Neural progenitor cell (in vitro differentiated cells): Measurements from ENCODE around the gene AP4M1. TPM values are rescaled to one million over a fixed set of nuclear protein-coding genes. Genes with fewer than 3 reads are reported as not detected.

Source experiments
- DNase-seq: peaks from one replicate; pipeline ENCODE4 v3.0.0-alpha.2; 2016; ENCODE audit warnings: low spot score
- H2AFZ ChIP-seq: fragments of 200-600 bp; sonication (generic); replicated peaks from 2 replicates; pipeline ENCODE4 v1.6.1; 2016; ENCODE audit warnings: antibody characterized with exemption
- H3F3A ChIP-seq: fragments of 200-600 bp; sonication (generic); 2 replicates; pipeline ENCODE4 v1.6.1; 2016; ENCODE audit warnings: antibody characterized with exemption, low read depth
- H3K27ac ChIP-seq: fragments of 200-600 bp; sonication (generic); 2 replicates; pipeline ENCODE4 v1.5.1; 2016; ENCODE audit warnings: mild to moderate bottlenecking
- H3K27me3 ChIP-seq: fragments of 200-600 bp; sonication (generic); 2 replicates; pipeline ENCODE4 v1.6.1; 2016; ENCODE audit warnings: mild to moderate bottlenecking, moderate library complexity
- H3K36me3 ChIP-seq: fragments of 200-600 bp; sonication (generic); 2 replicates; pipeline ENCODE4 v1.5.1; 2016
- H3K4me1 ChIP-seq: fragments of 200-600 bp; sonication (generic); 2 replicates; pipeline ENCODE4 v1.6.1; 2016; ENCODE audit warnings: mixed run types
- H3K4me2 ChIP-seq: fragments of 200-600 bp; sonication (generic); 2 replicates; pipeline ENCODE4 v1.6.1; 2016
- H3K4me3 ChIP-seq: fragments of 200-600 bp; sonication (generic); 2 replicates; pipeline ENCODE4 v1.5.1; 2016
- H3K79me2 ChIP-seq: fragments of 200-600 bp; sonication (generic); 2 replicates; pipeline ENCODE4 v1.6.1; 2016; ENCODE audit warnings: low read depth
- H3K9ac ChIP-seq: fragments of 200-600 bp; sonication (generic); 2 replicates; pipeline ENCODE4 v1.6.1; 2016
- H3K9me3 ChIP-seq: fragments of 200-600 bp; sonication (generic); 2 replicates; pipeline ENCODE4 v1.5.1; 2016; ENCODE audit warnings: low read depth
- H4K20me1 ChIP-seq: fragments of 200-600 bp; sonication (generic); 2 replicates; pipeline ENCODE4 v1.6.1; 2016; ENCODE audit warnings: low read depth
- H3K27ac Mint-ChIP-seq: 3 replicates; pipeline ENCODE4 v1.8.0; 2021; ENCODE audit warnings: mixed read lengths
- H3K27me3 Mint-ChIP-seq: 2 replicates; pipeline ENCODE4 v1.8.0; 2022; ENCODE audit warnings: low read depth, mild to moderate bottlenecking, inconsistent platforms, moderate library complexity, mixed read lengths; ENCODE audit not compliant: insufficient read depth
- H3K36me3 Mint-ChIP-seq: 3 replicates; pipeline ENCODE4 v1.8.0; 2021; ENCODE audit warnings: mixed read lengths
- H3K4me1 Mint-ChIP-seq: 3 replicates; pipeline ENCODE4 v1.8.0; 2021; ENCODE audit warnings: mixed read lengths
- H3K4me3 Mint-ChIP-seq: 3 replicates; pipeline ENCODE4 v1.8.0; 2021; ENCODE audit warnings: mild to moderate bottlenecking, moderate library complexity, mixed read lengths
- H3K9me3 Mint-ChIP-seq: 3 replicates; pipeline ENCODE4 v1.8.0; 2020; ENCODE audit warnings: mixed read lengths
- EZH2 ChIP-seq: fragments of 200-600 bp; sonication (generic); IDR thresholded peaks from 2 replicates; pipeline ENCODE4 v1.6.1; 2017; ENCODE audit warnings: antibody characterized with exemption, mild to moderate bottlenecking, moderate library complexity
- EZH2phosphoT487 ChIP-seq: fragments of 200-600 bp; sonication (generic); IDR thresholded peaks from 2 replicates; pipeline ENCODE4 v1.6.1; 2017; ENCODE audit warnings: antibody characterized with exemption
- total RNA-seq: library from RNA; depleted of rRNA; stranded (reverse); fragments of >200 nt; gene quantifications from 2 replicates; pipeline ENCODE4 v1.2.3, GENCODE V29; 2015; ENCODE audit warnings: low replicate concordance
- TF ChIP-seq, protein P1 (sequence below): fragments of 200-600 bp; sonication (generic); IDR thresholded peaks from 2 replicates; pipeline ENCODE4 v1.5.1; 2017; ENCODE audit warnings: antibody characterized with exemption, mild to moderate bottlenecking

The AP4M1 gene, protein sequence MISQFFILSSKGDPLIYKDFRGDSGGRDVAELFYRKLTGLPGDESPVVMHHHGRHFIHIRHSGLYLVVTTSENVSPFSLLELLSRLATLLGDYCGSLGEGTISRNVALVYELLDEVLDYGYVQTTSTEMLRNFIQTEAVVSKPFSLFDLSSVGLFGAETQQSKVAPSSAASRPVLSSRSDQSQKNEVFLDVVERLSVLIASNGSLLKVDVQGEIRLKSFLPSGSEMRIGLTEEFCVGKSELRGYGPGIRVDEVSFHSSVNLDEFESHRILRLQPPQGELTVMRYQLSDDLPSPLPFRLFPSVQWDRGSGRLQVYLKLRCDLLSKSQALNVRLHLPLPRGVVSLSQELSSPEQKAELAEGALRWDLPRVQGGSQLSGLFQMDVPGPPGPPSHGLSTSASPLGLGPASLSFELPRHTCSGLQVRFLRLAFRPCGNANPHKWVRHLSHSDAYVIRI
- total RNA-seq, result 15.3 and 15.4 TPM in 2 replicates

DNA sequence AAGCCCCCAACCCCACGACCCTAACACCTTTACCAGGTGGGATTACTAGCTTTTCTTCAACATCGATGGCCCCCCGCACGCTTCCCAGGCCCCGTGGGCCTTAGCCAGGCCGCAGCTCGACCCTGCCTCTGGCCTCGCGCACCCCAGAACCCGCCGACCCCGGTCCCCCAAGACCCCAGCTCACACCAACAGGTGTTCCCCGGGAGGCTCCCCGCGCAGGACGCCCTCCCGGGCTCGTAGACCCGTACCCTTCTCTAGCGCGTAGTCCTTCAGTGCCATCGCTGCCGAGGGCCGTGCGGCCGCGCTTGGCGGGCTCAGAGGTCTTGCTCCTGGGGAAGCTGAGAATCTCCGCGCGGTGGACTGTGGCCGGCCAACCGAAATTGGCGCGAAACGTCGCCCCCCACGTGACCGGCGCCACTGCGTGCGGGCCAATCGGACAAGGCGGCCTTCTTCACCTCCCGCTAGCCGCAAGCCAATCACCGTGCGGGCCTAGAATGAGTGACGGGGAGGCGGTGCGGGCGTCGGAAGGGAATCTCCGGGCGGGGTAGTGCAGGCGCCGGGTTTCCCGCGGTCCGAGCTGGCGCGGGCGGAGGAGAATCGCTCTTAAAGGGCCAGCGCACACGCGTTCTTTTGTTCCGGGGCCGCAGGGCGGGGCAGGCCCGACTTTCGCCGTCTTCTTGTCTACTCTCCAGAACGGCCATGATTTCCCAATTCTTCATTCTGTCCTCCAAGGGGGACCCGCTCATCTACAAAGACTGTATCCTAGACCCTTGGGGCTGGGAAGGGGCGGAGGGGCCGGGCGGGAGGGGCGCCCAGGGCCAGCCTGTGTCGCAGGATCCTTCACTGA, at the start of gene AP4M1, which contains the start of gene MCM7:
Gene AP4M1 (plus strand): TSS at position 628 of the 847 bp plus-strand sequence. CDS start 72 bp downstream, at position 700.
Gene MCM7 (minus strand): TSS at position 382 of the 847 bp plus-strand sequence. CDS start 103 bp downstream, at position 279.
- H3K27me3 ChIP-seq, result no peaks in the 10 kb centered on the region
- Mint-ChIP-seq H3K27me3 (peaks cover 25% of the 10 kb centered on the region), H3K9me3 (no peaks in the 10 kb centered on the region), H3K4me3 (peak within 1 kb of the TSS; percentile 95), H3K4me1 (peaks cover 41% of the 10 kb centered on the region), H3K36me3 (peaks cover 38% of the 10 kb centered on the region), H3K27ac (peak within 1 kb of the TSS; percentile 98)
- peak within 1 kb of the TSS; percentile 61 for H2AFZ ChIP-seq
- H3K4me3 ChIP-seq, result peak within 1 kb of the TSS; percentile 94
- DNase-seq, result peak; percentile 99
- H3K9me3 ChIP-seq, result no peaks in the 10 kb centered on the region
- peaks cover 23% of the 10 kb centered on the region for H3K36me3 ChIP-seq
- H3K79me2 ChIP-seq, result peaks cover 58% of the 10 kb centered on the region
- peaks cover 14% of the 10 kb centered on the region for H3K4me1 ChIP-seq
- H3K4me2 ChIP-seq, result peak within 1 kb of the TSS; percentile 100
- H3F3A ChIP-seq, result peaks cover 60% of the 10 kb centered on the region
- TF ChIP-seq EZH2phosphoT487 (no peak), EZH2 (no peak)
- TF ChIP-seq, protein P1, sequence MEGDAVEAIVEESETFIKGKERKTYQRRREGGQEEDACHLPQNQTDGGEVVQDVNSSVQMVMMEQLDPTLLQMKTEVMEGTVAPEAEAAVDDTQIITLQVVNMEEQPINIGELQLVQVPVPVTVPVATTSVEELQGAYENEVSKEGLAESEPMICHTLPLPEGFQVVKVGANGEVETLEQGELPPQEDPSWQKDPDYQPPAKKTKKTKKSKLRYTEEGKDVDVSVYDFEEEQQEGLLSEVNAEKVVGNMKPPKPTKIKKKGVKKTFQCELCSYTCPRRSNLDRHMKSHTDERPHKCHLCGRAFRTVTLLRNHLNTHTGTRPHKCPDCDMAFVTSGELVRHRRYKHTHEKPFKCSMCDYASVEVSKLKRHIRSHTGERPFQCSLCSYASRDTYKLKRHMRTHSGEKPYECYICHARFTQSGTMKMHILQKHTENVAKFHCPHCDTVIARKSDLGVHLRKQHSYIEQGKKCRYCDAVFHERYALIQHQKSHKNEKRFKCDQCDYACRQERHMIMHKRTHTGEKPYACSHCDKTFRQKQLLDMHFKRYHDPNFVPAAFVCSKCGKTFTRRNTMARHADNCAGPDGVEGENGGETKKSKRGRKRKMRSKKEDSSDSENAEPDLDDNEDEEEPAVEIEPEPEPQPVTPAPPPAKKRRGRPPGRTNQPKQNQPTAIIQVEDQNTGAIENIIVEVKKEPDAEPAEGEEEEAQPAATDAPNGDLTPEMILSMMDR, result no peak
- peak within 1 kb of the TSS; percentile 99 for H3K9ac ChIP-seq
- peaks cover 39% of the 10 kb centered on the region for H4K20me1 ChIP-seq
- peak within 1 kb of the TSS; percentile 98 for H3K27ac ChIP-seq

DNA sequence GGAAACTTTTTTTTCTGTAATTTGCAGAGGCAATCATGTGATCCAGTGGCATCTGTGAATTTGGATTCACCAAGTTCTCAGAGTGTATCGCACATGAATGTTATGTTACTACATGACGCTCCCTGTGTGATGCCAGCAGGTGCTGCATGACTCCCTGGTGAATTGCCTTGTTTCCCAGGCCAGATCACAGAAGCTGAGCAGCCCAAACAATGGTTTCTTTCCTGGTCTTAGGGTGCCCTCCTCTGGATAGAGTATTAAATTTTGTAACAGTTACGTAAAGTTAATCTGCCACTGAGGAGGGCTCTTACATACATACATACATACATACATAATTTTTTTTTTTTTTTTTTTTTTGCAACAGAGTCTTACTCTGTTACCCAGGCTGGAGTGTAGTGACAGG, 48.2 kb upstream of the AP4M1 start:
- Mint-ChIP-seq H3K9me3 (no peaks in the 10 kb centered on the region), H3K27ac (no peak overlapping the region), H3K36me3 (peaks cover 15% of the 10 kb centered on the region), H3K27me3 (no peaks in the 10 kb centered on the region), H3K4me1 (peaks cover 12% of the 10 kb centered on the region), H3K4me3 (no peak overlapping the region)
- Histone ChIP-seq H3K9ac (no peak overlapping the region), H3K4me3 (no peak overlapping the region), H2AFZ (no peak overlapping the region), H3K4me2 (no peak overlapping the region), H3K4me1 (peaks cover 5% of the 10 kb centered on the region), H3K9me3 (no peaks in the 10 kb centered on the region), H3K79me2 (peaks cover 54% of the 10 kb centered on the region), H3K36me3 (no peaks in the 10 kb centered on the region), H3K27me3 (no peaks in the 10 kb centered on the region), H4K20me1 (no peaks in the 10 kb centered on the region), H3K27ac (no peak overlapping the region), H3F3A (peaks cover 15% of the 10 kb centered on the region)
- DNase-seq, result peak; percentile 23
- TF ChIP-seq EZH2, result no peak
- TF ChIP-seq, protein P1, result no peak
- TF ChIP-seq EZH2phosphoT487, result no peak

DNA sequence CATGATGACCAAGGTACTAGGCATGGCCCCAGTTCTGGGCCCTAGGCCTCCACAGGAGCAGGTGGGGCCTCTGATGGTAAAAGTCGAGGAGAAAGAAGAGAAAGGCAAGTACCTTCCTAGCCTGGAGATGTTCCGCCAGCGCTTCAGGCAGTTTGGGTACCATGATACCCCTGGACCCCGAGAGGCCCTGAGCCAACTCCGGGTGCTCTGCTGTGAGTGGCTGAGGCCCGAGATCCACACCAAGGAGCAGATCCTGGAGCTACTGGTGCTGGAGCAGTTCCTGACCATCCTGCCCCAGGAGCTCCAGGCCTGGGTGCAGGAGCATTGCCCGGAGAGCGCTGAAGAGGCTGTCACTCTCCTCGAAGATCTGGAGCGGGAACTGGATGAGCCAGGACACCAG, 44.4 kb upstream of the AP4M1 start:
- peaks cover 27% of the 10 kb centered on the region for H3K36me3 Mint-ChIP-seq

More for the DNA sequence above, 44.4 kb upstream of the AP4M1 start:
- H2AFZ ChIP-seq, result no peak overlapping the region
- H3K9me3 ChIP-seq, result no peaks in the 10 kb centered on the region
- H3K4me1 ChIP-seq, result no peaks in the 10 kb centered on the region
- H3K27me3 ChIP-seq, result no peaks in the 10 kb centered on the region
- no peak overlapping the region for H3K4me2 ChIP-seq
- Mint-ChIP-seq H3K9me3 (no peaks in the 10 kb centered on the region), H3K27ac (no peak overlapping the region), H3K4me1 (no peaks in the 10 kb centered on the region), H3K4me3 (no peak overlapping the region), H3K27me3 (no peaks in the 10 kb centered on the region)
- no peaks in the 10 kb centered on the region for H3F3A ChIP-seq
- H3K9ac ChIP-seq, result no peak overlapping the region
- H4K20me1 ChIP-seq, result no peaks in the 10 kb centered on the region
- no peak for TF ChIP-seq EZH2phosphoT487
- no peak for TF ChIP-seq EZH2
- TF ChIP-seq, protein P1, result no peak
- no peak overlapping the region for H3K27ac ChIP-seq
- peaks cover 35% of the 10 kb centered on the region for H3K79me2 ChIP-seq
- DNase-seq, result no peak
- peaks cover 6% of the 10 kb centered on the region for H3K36me3 ChIP-seq
- no peak overlapping the region for H3K4me3 ChIP-seq
